Neutrophil (primary cell): ENCODE measurements around the gene VSX2.

Experiments
- H3K27ac ChIP-seq: fragments of 200-600 bp; sonication (generic); 2 replicates; pipeline ENCODE4 v1.5.1; 2016; ENCODE audit warnings: mild to moderate bottlenecking, moderate library complexity
- H3K27me3 ChIP-seq: fragments of 200-600 bp; sonication (generic); 2 replicates; pipeline ENCODE4 v1.6.0; 2016; ENCODE audit warnings: mild to moderate bottlenecking
- H3K36me3 ChIP-seq: fragments of 200-600 bp; sonication (generic); 2 replicates; pipeline ENCODE4 v1.5.1; 2017
- H3K4me1 ChIP-seq, 2 experiments: fragments of 200-600 bp in 1 of 2; sonication (generic) in 1 of 2; 1 replicate in 1 of 2; 2 replicates in 1 of 2; pipeline versions ENCODE4 v1.5.1 to v1.6.1; 2013 to 2016; ENCODE audit warnings: low read depth in 1 of 2, low read length in 1 of 2, mild to moderate bottlenecking in 1 of 2, moderate library complexity in 1 of 2; ENCODE audit not compliant: control insufficient read depth in 1 of 2, insufficient read depth in 1 of 2
- H3K4me3 ChIP-seq, 2 experiments: fragments of 200-600 bp in 1 of 2; sonication (generic) in 1 of 2; 1 replicate in 1 of 2; 2 replicates in 1 of 2; pipeline ENCODE4 v1.5.1; 2013 to 2016; ENCODE audit warnings: low read depth in 1 of 2, low read length in 1 of 2, mild to moderate bottlenecking in 1 of 2, moderate library complexity in 1 of 2
- H3K9me3 ChIP-seq: fragments of 200-600 bp; sonication (generic); 2 replicates; pipeline ENCODE4 v1.5.1; 2016
- CTCF ChIP-seq: fragments of 200-600 bp; sonication (generic); IDR thresholded peaks from 2 replicates; pipeline ENCODE4 v1.5.1; 2016; ENCODE audit warnings: antibody characterized with exemption

VSX2 gene

DNA sequence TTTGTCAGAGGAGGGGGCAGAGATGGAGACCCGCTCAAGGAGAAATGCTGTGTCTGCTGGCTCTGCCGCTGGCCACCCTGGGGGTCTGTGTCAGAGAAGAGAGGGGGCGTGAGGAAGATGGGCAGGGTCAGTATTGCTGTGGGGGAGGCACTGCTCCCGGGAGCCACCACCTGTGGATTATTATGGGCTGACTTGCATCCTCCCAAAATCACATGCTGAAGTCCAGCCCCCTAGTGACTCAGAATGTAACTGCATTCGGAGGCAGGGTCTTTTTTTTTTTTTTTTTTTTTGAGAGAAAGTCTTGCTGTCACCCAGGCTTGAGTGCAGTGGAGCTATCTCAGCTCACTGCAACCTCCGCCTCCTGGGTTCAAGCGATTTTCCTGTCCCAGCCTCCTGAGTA, 51.2 kb downstream of the VSX2 start:
- no peak overlapping the region for H3K27ac ChIP-seq
- no peak for TF ChIP-seq CTCF
- no peak overlapping the region for H3K4me3 ChIP-seq
- H3K4me1 ChIP-seq = no peaks in the 10 kb centered on the region
- no peaks in the 10 kb centered on the region for H3K27me3 ChIP-seq
- peaks cover 90% of the 10 kb centered on the region for H3K36me3 ChIP-seq
- H3K9me3 ChIP-seq = no peaks in the 10 kb centered on the region

DNA sequence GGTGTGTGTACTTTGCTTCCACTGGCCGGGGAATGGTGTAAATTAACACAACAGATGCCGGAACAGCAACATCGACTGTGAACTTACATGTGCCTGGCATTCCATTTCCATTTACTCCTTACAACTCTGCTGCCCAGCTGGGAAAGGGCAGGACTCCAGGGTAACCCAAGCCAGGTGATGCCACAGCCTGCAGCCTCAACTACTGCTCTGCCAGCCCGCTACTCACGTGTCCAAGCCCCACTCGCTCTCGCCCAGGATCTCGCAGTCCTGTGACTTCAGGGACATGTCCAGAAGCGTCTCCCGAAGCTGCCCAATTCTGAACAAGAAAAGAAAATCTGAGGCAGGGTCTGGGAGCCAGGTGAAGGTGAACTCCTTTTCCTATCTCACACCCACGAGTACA, 52.8 kb downstream of the VSX2 start:
- H3K27ac ChIP-seq = no peak overlapping the region
- H3K27me3 ChIP-seq = no peaks in the 10 kb centered on the region
- peaks cover 89% of the 10 kb centered on the region for H3K36me3 ChIP-seq
- no peaks in the 10 kb centered on the region for H3K9me3 ChIP-seq
- no peak overlapping the region for H3K4me3 ChIP-seq
- TF ChIP-seq CTCF = no peak
- H3K4me1 ChIP-seq = no peaks in the 10 kb centered on the region

- H3K36me3 ChIP-seq = peaks cover 89% of the 10 kb centered on the region
- no peak overlapping the region for H3K4me3 ChIP-seq
Observed at GRCh38 chr14:74293606-74294005, 54.4 kb downstream of the VSX2 start.

DNA sequence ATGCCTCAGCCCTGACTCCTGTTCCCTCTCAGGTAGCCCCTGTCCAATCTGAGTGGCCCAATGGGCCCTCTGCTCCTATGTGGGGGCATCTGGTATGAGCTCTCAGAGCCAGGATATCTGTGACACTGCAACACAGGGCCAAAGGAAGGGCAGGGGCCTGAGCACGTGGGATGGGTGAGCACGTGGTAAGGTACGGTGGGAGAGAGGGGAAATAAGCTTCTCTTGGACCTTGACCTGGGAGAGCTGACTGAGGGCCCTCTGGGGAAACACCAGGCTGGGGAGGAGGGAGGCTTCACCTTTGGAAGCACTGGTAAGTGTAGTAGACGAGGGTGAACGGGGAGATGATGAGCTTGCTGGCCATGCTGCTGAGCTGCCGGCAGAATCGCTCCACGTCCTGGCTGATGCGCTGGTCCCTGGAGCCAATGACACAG, 56.8 kb downstream of the VSX2 start:
- Histone ChIP-seq H3K27ac (no peak overlapping the region), H3K27me3 (no peaks in the 10 kb centered on the region), H3K9me3 (no peaks in the 10 kb centered on the region), H3K4me1 (no peaks in the 10 kb centered on the region), H3K4me3 (no peak overlapping the region), H3K36me3 (peaks cover 77% of the 10 kb centered on the region)
- TF ChIP-seq CTCF = no peak

More at GRCh38 chr14:74293606-74294005, 54.4 kb downstream of the VSX2 start:
- no peaks in the 10 kb centered on the region for H3K9me3 ChIP-seq
- no peaks in the 10 kb centered on the region for H3K27me3 ChIP-seq
- no peak overlapping the region for H3K27ac ChIP-seq
- H3K4me1 ChIP-seq = no peaks in the 10 kb centered on the region
- no peak for TF ChIP-seq CTCF

DNA sequence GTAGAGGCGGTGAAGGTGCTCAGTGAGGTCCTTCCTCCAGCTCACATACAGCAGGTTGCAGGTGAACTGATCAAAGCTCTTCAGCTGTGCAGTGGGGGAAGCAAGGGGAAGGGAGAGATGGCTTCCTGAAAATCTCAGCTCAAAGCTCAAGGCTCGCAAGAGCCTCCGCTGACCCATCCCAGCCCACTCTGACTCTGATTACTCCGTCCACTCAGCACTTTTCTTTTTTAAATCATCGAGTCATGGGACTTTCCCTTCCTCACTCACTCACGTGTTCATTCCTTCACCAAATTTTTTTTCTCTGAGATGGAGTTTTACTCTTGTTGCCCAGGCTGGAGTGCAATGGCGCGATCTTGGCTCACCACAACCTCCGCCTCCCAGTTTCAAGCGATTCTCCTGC, 58.7 kb downstream of the VSX2 start:
- Histone ChIP-seq H3K36me3 (peaks cover 57% of the 10 kb centered on the region), H3K4me3 (no peak overlapping the region), H3K27me3 (no peaks in the 10 kb centered on the region), H3K9me3 (no peaks in the 10 kb centered on the region), H3K4me1 (peaks cover 9% of the 10 kb centered on the region in 2 experiments), H3K27ac (no peak overlapping the region)
- no peak for TF ChIP-seq CTCF

GRCh38 chr14:74299061-74299545, 59.9 kb downstream of the VSX2 start:
- no peak overlapping the region for H3K27ac ChIP-seq
- H3K4me1 ChIP-seq = peaks cover 9 to 14% of the 10 kb centered on the region in 2 experiments
- peaks cover 54% of the 10 kb centered on the region for H3K36me3 ChIP-seq
- no peaks in the 10 kb centered on the region for H3K27me3 ChIP-seq
- no peaks in the 10 kb centered on the region for H3K9me3 ChIP-seq
- no peak overlapping the region for H3K4me3 ChIP-seq
- TF ChIP-seq CTCF = no peak
